Activated T-helper 17 cell treated with anti-CD3 and anti-CD28 coated beads, Interleukin-2, amount 50 U/mL, for 72 hours (primary cell): ENCODE results near the gene CKS2. TPM values are rescaled to one million over a fixed set of nuclear protein-coding genes. Genes with fewer than 3 reads are reported as not detected.
"Not testable (repeated sequence)": the region's sequence is repeated elsewhere in the genome, so short reads cannot be mapped to it uniquely, and the experiment has no call there.

Source experiments
- ATAC-seq: fragments of 150-1000 bp; cut with Tn5 transposase; replicated peaks from 2 replicates; pipeline ENCODE4 v1.10.0; 2021; ENCODE audit warnings: mild to moderate bottlenecking, moderate library complexity
- H3K27ac Mint-ChIP-seq: one replicate; pipeline ENCODE4 v1.8.0; 2022; ENCODE audit warnings: mixed read lengths
- H3K27me3 Mint-ChIP-seq: one replicate; pipeline ENCODE4 v1.8.0; 2022; ENCODE audit warnings: mixed read lengths
- H3K36me3 Mint-ChIP-seq: one replicate; pipeline ENCODE4 v1.8.0; 2022; ENCODE audit warnings: low read depth, mild to moderate bottlenecking, mixed read lengths
- H3K4me1 Mint-ChIP-seq: one replicate; pipeline ENCODE4 v1.8.0; 2022; ENCODE audit warnings: mixed read lengths
- H3K4me3 Mint-ChIP-seq: one replicate; pipeline ENCODE4 v1.8.0; 2022; ENCODE audit warnings: mild to moderate bottlenecking, mixed read lengths
- H3K9me3 Mint-ChIP-seq: one replicate; pipeline ENCODE4 v1.8.0; 2022; ENCODE audit warnings: mixed read lengths
- total RNA-seq, 2 donors: library from RNA; stranded (reverse); gene quantifications; one replicate each; pipeline ENCODE4 v1.2.3, GENCODE V29; 2022

CKS2 gene
- total RNA-seq, result 100 to 1,000 TPM; 179 to 230 TPM

- ATAC-seq, result peak; percentile 93
- Mint-ChIP-seq H3K27me3 (no peaks in the 10 kb centered on the region), H3K27ac (peak within 1 kb of the TSS; percentile 100), H3K36me3 (peaks cover 51% of the 10 kb centered on the region), H3K4me3 (peak within 1 kb of the TSS; percentile 89), H3K4me1 (peaks cover 16% of the 10 kb centered on the region), H3K9me3 (no peaks in the 10 kb centered on the region)
Observed at GRCh38 chr9:89310475-89311345, at the start of gene CKS2. Gene CKS2, plus strand, starts transcription at chr9:89311195. Its CDS starts 98 bp downstream, at chr9:89311293.

- Mint-ChIP-seq H3K9me3 (peaks cover 15% of the 10 kb centered on the region), H3K36me3 (no peaks in the 10 kb centered on the region), H3K27ac (no peak overlapping the region), H3K27me3 (peaks cover 19% of the 10 kb centered on the region), H3K4me1 (peaks cover 5% of the 10 kb centered on the region), H3K4me3 (no peak overlapping the region)
- ATAC-seq, result no peak
Observed at GRCh38 chr9:89273528-89274279, 37.3 kb upstream of the CKS2 start.

- ATAC-seq, result peak; percentile 74
- no peaks in the 10 kb centered on the region for H3K36me3 Mint-ChIP-seq
- no peak overlapping the region for H3K27ac Mint-ChIP-seq
Observed at GRCh38 chr9:89274838-89275237, 36.2 kb upstream of the CKS2 start.

GRCh38 chr9:89276040-89276439 is 35.0 kb upstream of the CKS2 start:
- H3K4me1 Mint-ChIP-seq, H3K36me3 Mint-ChIP-seq, ATAC-seq, H3K27ac Mint-ChIP-seq, H3K4me3 Mint-ChIP-seq: not testable (repeated sequence)
- H3K27me3 Mint-ChIP-seq, result peaks cover 19% of the 10 kb centered on the region
- peaks cover 15% of the 10 kb centered on the region for H3K9me3 Mint-ChIP-seq

More at GRCh38 chr9:89274838-89275237, 36.2 kb upstream of the CKS2 start:
- Mint-ChIP-seq H3K9me3 (peaks cover 15% of the 10 kb centered on the region), H3K4me1 (peaks cover 5% of the 10 kb centered on the region), H3K4me3 (no peak overlapping the region), H3K27me3 (peaks cover 19% of the 10 kb centered on the region)

GRCh38 chr9:89277043-89277442 is 34.0 kb upstream of the CKS2 start:
- Mint-ChIP-seq H3K4me1 (peaks cover 5% of the 10 kb centered on the region), H3K9me3 (peaks cover 15% of the 10 kb centered on the region), H3K36me3 (no peaks in the 10 kb centered on the region), H3K27ac (no peak overlapping the region), H3K4me3 (no peak overlapping the region), H3K27me3 (peaks cover 15% of the 10 kb centered on the region)
- ATAC-seq, result no peak

- H3K27ac Mint-ChIP-seq, result no peak overlapping the region
- H3K27me3 Mint-ChIP-seq, result peaks cover 15% of the 10 kb centered on the region
- H3K9me3 Mint-ChIP-seq, result peaks cover 15% of the 10 kb centered on the region
- no peak overlapping the region for H3K4me3 Mint-ChIP-seq
- peaks cover 5% of the 10 kb centered on the region for H3K4me1 Mint-ChIP-seq
- ATAC-seq, result peak; percentile 37
- H3K36me3 Mint-ChIP-seq, result no peaks in the 10 kb centered on the region
Observed at GRCh38 chr9:89277454-89277853, 33.5 kb upstream of the CKS2 start.

GRCh38 chr9:89278551-89278950 is 32.4 kb upstream of the CKS2 start:
- no peak for ATAC-seq

GRCh38 chr9:89278997-89279739 is 31.8 kb upstream of the CKS2 start:
- ATAC-seq, result peak; percentile 57
- Mint-ChIP-seq H3K4me3 (no peak overlapping the region), H3K36me3 (no peaks in the 10 kb centered on the region), H3K9me3 (peaks cover 4% of the 10 kb centered on the region), H3K27me3 (peaks cover 6% of the 10 kb centered on the region), H3K27ac (no peak overlapping the region), H3K4me1 (peaks cover 5% of the 10 kb centered on the region)

More at GRCh38 chr9:89278551-89278950, 32.4 kb upstream of the CKS2 start:
- Mint-ChIP-seq H3K36me3 (no peaks in the 10 kb centered on the region), H3K27me3 (peaks cover 10% of the 10 kb centered on the region), H3K27ac (no peak overlapping the region), H3K9me3 (peaks cover 10% of the 10 kb centered on the region), H3K4me3 (no peak overlapping the region), H3K4me1 (peaks cover 5% of the 10 kb centered on the region)

GRCh38 chr9:89281106-89281505 is 29.9 kb upstream of the CKS2 start:
- H3K9me3 Mint-ChIP-seq, result no peaks in the 10 kb centered on the region
- no peak for ATAC-seq
- no peak overlapping the region for H3K27ac Mint-ChIP-seq
- H3K36me3 Mint-ChIP-seq, result no peaks in the 10 kb centered on the region
- peaks cover 6% of the 10 kb centered on the region for H3K27me3 Mint-ChIP-seq
- H3K4me3 Mint-ChIP-seq, result no peak overlapping the region
- H3K4me1 Mint-ChIP-seq, result peaks cover 5% of the 10 kb centered on the region

- H3K4me3 Mint-ChIP-seq, H3K36me3 Mint-ChIP-seq, H3K27ac Mint-ChIP-seq, ATAC-seq, H3K27me3 Mint-ChIP-seq, H3K4me1 Mint-ChIP-seq, H3K9me3 Mint-ChIP-seq: not testable (repeated sequence)
Observed at GRCh38 chr9:89282248-89282968, 28.6 kb upstream of the CKS2 start.

- H3K4me3 Mint-ChIP-seq, result no peak overlapping the region
- no peak overlapping the region for H3K27ac Mint-ChIP-seq
- H3K27me3 Mint-ChIP-seq, result no peaks in the 10 kb centered on the region
- H3K9me3 Mint-ChIP-seq, result no peaks in the 10 kb centered on the region
- no peaks in the 10 kb centered on the region for H3K4me1 Mint-ChIP-seq
- ATAC-seq, result no peak
- no peaks in the 10 kb centered on the region for H3K36me3 Mint-ChIP-seq
Observed at GRCh38 chr9:89284076-89284475, 26.9 kb upstream of the CKS2 start.

- no peak for ATAC-seq
- Mint-ChIP-seq H3K27ac (no peak overlapping the region), H3K27me3 (no peaks in the 10 kb centered on the region), H3K4me3 (no peak overlapping the region), H3K36me3 (no peaks in the 10 kb centered on the region), H3K4me1 (no peaks in the 10 kb centered on the region), H3K9me3 (no peaks in the 10 kb centered on the region)
Observed at GRCh38 chr9:89291741-89292140, 19.3 kb upstream of the CKS2 start.

- Mint-ChIP-seq H3K4me1 (no peaks in the 10 kb centered on the region), H3K4me3 (no peak overlapping the region), H3K27ac (no peak overlapping the region), H3K36me3 (no peaks in the 10 kb centered on the region), H3K9me3 (no peaks in the 10 kb centered on the region), H3K27me3 (no peaks in the 10 kb centered on the region)
- no peak for ATAC-seq
Observed at GRCh38 chr9:89293014-89293413, 18.0 kb upstream of the CKS2 start.

GRCh38 chr9:89295400-89295799 is 15.6 kb upstream of the CKS2 start:
- no peaks in the 10 kb centered on the region for H3K4me1 Mint-ChIP-seq
- no peak overlapping the region for H3K27ac Mint-ChIP-seq
- no peaks in the 10 kb centered on the region for H3K36me3 Mint-ChIP-seq
- ATAC-seq, result no peak
- H3K27me3 Mint-ChIP-seq, result no peaks in the 10 kb centered on the region
- H3K9me3 Mint-ChIP-seq, result no peaks in the 10 kb centered on the region
- H3K4me3 Mint-ChIP-seq, result no peak overlapping the region
